Gastrocnemius medialis (tissue), 4 donors: ENCODE results near the gene PSME3IP1. TPM values are rescaled to one million over a fixed set of nuclear protein-coding genes. Genes with fewer than 3 reads are reported as not detected.

Source experiments
- ATAC-seq, 2 donors: fragments of 150-250 bp; one replicate each; pipeline ENCODE4 v1.9.1; 2016
- DNase-seq, 2 donors: peaks; one replicate each; pipeline ENCODE4 v3.0.0-alpha.2; 2019
- H3K27ac ChIP-seq, 4 donors: fragments of 200-600 bp; sonication (generic); 1 replicate in 1 of 4; 2 replicates in 3 of 4; pipeline ENCODE4 v1.5.1; 2016 to 2018; ENCODE audit warnings: mild to moderate bottlenecking in 2 of 4, moderate library complexity in 1 of 4
- H3K27me3 ChIP-seq, 3 donors: fragments of 200-600 bp; sonication (generic) in 2 of 3; 1 replicate in 1 of 3; 2 replicates in 2 of 3; pipeline versions ENCODE4 v1.5.1 to v1.6.0; 2016 to 2019; ENCODE audit warnings: mild to moderate bottlenecking in 1 of 3, moderate library complexity in 1 of 3
- H3K36me3 ChIP-seq, 2 donors: fragments of 200-600 bp; sonication (generic) in 1 of 2; one replicate each; pipeline ENCODE4 v1.5.1; 2017 to 2018
- H3K4me1 ChIP-seq, 2 donors: fragments of 200-600 bp; sonication (generic) in 1 of 2; one replicate each; pipeline ENCODE4 v1.5.1; 2016 to 2017; ENCODE audit warnings: mild to moderate bottlenecking in 2 of 2
- H3K4me3 ChIP-seq, 4 donors: fragments of 200-600 bp; sonication (generic) in 3 of 4; 1 replicate in 1 of 4; 2 replicates in 3 of 4; pipeline ENCODE4 v1.5.1; 2016 to 2019; ENCODE audit warnings: mild to moderate bottlenecking in 2 of 4
- H3K9me3 ChIP-seq, 3 donors: fragments of 200-600 bp; sonication (generic) in 2 of 3; 1 replicate in 1 of 3; 2 replicates in 2 of 3; pipeline ENCODE4 v1.5.1; 2016 to 2019
- CTCF ChIP-seq, 5 experiments: fragments of 450-650 bp in 3 of 5; fragments of 200-600 bp in 2 of 5; sonication (generic) in 2 of 5; IDR thresholded peaks in 4 of 5; conservative IDR thresholded peaks in 1 of 5; 1 replicate in 4 of 5; 2 replicates in 1 of 5; pipeline ENCODE4 v1.5.1; 2016 to 2019; ENCODE audit warnings: antibody characterized with exemption in 5 of 5, mild to moderate bottlenecking in 3 of 5, moderate library complexity in 3 of 5
- POLR2A ChIP-seq, 2 donors: fragments of 450-650 bp; IDR thresholded peaks; one replicate each; pipeline ENCODE4 v1.6.1; 2017; ENCODE audit warnings: antibody characterized with exemption in 2 of 2, mild to moderate bottlenecking in 2 of 2, moderate library complexity in 2 of 2
- in situ Hi-C, 4 donors: fragments of 200-750 bp; cut with MboI; loops; one replicate each; pipeline versions ENCODE4 v1.15.0 to v1.8.0; 2017; ENCODE audit warnings: low sequenced_read_pairs in 4 of 4
- intact Hi-C: fragments of 100-400 bp; cut with DNase I; formaldehyde crosslinking; loops from one replicate; pipeline ENCODE4 v1.15.1; 2023; ENCODE audit warnings: low total_unique reads
- total RNA-seq, 4 donors: library from RNA; depleted of rRNA; stranded (reverse); fragments of >200 nt; gene quantifications; one replicate each; pipeline versions ENCODE4 v1.1.0 to v1.2.3, GENCODE V29; 2016

Gene PSME3IP1
- total RNA-seq, 4 donors from 2014 or later: 43.8 to 57.6 (median 53.4) TPM

- TF ChIP-seq CTCF (IDR thresholded peaks at IDR 0.05 in 4 of 5, conservative IDR thresholded peaks at IDR 0.05 in 1 of 5): no peak
- no peak for TF ChIP-seq POLR2A (IDR thresholded peaks at IDR 0.05)
- Histone ChIP-seq H3K9me3 (no peaks in the 10 kb centered on the region), H3K4me1 (peaks cover 29 to 33% of the 10 kb centered on the region in 2 donors), H3K27ac (peak overlapping the region; percentile 92 to 96 (median 94)), H3K36me3 (no peaks in the 10 kb centered on the region), H3K4me3 (peak overlapping the region; percentile 73 to 94 (median 92)), H3K27me3 (no peaks in the 10 kb centered on the region)
- DNase-seq (peak; percentile 8 to 50), ATAC-seq (peak; percentile 41)
- intact Hi-C loops (loop anchor here (10.0 kb wide), 1 partner anchor 549 kb away; the partner anchor contains the start of gene KATNB1), in situ Hi-C loops (no loop called here)
Measured at GRCh38 chr16:57185446-57185944, 344 bp downstream of the PSME3IP1 start.

GRCh38 chr16:57184887-57185445 lies 873 bp downstream of the PSME3IP1 start:
- Histone ChIP-seq H3K27me3 (no peaks in the 10 kb centered on the region), H3K4me3 (peak overlapping the region; percentile 73 to 94 (median 92)), H3K4me1 (peaks cover 29 to 33% of the 10 kb centered on the region in 2 donors), H3K27ac (peak overlapping the region; percentile 92 to 96 (median 94)), H3K36me3 (no peaks in the 10 kb centered on the region), H3K9me3 (no peaks in the 10 kb centered on the region)
- DNase-seq: no peak
- no peak for ATAC-seq
- TF ChIP-seq CTCF (IDR thresholded peaks at IDR 0.05 in 4 of 5, conservative IDR thresholded peaks at IDR 0.05 in 1 of 5) (no peak), POLR2A (IDR thresholded peaks at IDR 0.05) (no peak)
- intact Hi-C loops: loop anchor here (10.0 kb wide), 1 partner anchor 550 kb away; the partner anchor contains the start of gene KATNB1
- in situ Hi-C loops: no loop called here

- no peak overlapping the region for H3K27ac ChIP-seq
- intact Hi-C loops (loop anchor here (10.0 kb wide), 1 partner anchor 551 kb away; the partner anchor contains the start of gene KATNB1), in situ Hi-C loops (no loop called here)
- no peaks in the 10 kb centered on the region for H3K36me3 ChIP-seq
- H3K4me1 ChIP-seq: peaks cover 29 to 35% of the 10 kb centered on the region in 2 donors
- no peak overlapping the region for H3K4me3 ChIP-seq
- H3K27me3 ChIP-seq: no peaks in the 10 kb centered on the region
- no peaks in the 10 kb centered on the region for H3K9me3 ChIP-seq
- TF ChIP-seq CTCF (IDR thresholded peaks at IDR 0.05 in 4 of 5, conservative IDR thresholded peaks at IDR 0.05 in 1 of 5) (no peak), POLR2A (IDR thresholded peaks at IDR 0.05) (no peak)
- no peak for ATAC-seq
- DNase-seq: no peak
Measured at GRCh38 chr16:57184113-57184512, 1.7 kb downstream of the PSME3IP1 start.

GRCh38 chr16:57179215-57179828 lies 6.5 kb downstream of the PSME3IP1 start:
- no peak for ATAC-seq
- Histone ChIP-seq H3K4me3 (no peak overlapping the region), H3K27ac (no peak overlapping the region), H3K36me3 (no peaks in the 10 kb centered on the region), H3K27me3 (no peaks in the 10 kb centered on the region), H3K4me1 (peaks cover 5 to 18% of the 10 kb centered on the region in 2 donors), H3K9me3 (no peaks in the 10 kb centered on the region)
- no peak for DNase-seq
- in situ Hi-C loops (loop anchor here in 1 of 4 donors (10.0 kb wide), 1 partner anchor 95 kb away; no protein-coding TSS in a partner anchor), intact Hi-C loops (no loop called here)
- TF ChIP-seq POLR2A (IDR thresholded peaks at IDR 0.05) (no peak), CTCF (IDR thresholded peaks at IDR 0.05 in 4 of 5, conservative IDR thresholded peaks at IDR 0.05 in 1 of 5) (no peak)
